Gastrocnemius medialis (tissue), 4 donors: Measurements from ENCODE around the gene F5. TPM values are rescaled to one million over a fixed set of nuclear protein-coding genes. Genes with fewer than 3 reads are reported as not detected.

Source experiments
- ATAC-seq, 2 donors: fragments of 150-250 bp; one replicate each; pipeline ENCODE4 v1.9.1; 2016
- DNase-seq, 2 donors: peaks; one replicate each; pipeline ENCODE4 v3.0.0-alpha.2; 2019
- H3K27ac ChIP-seq, 4 donors: fragments of 200-600 bp; sonication (generic); 1 replicate in 1 of 4; 2 replicates in 3 of 4; pipeline ENCODE4 v1.5.1; 2016 to 2018; ENCODE audit warnings: mild to moderate bottlenecking in 2 of 4, moderate library complexity in 1 of 4
- H3K27me3 ChIP-seq, 3 donors: fragments of 200-600 bp; sonication (generic) in 2 of 3; 1 replicate in 1 of 3; 2 replicates in 2 of 3; pipeline versions ENCODE4 v1.5.1 to v1.6.0; 2016 to 2019; ENCODE audit warnings: mild to moderate bottlenecking in 1 of 3, moderate library complexity in 1 of 3
- H3K36me3 ChIP-seq, 2 donors: fragments of 200-600 bp; sonication (generic) in 1 of 2; one replicate each; pipeline ENCODE4 v1.5.1; 2017 to 2018
- H3K4me1 ChIP-seq, 2 donors: fragments of 200-600 bp; sonication (generic) in 1 of 2; one replicate each; pipeline ENCODE4 v1.5.1; 2016 to 2017; ENCODE audit warnings: mild to moderate bottlenecking in 2 of 2
- H3K4me3 ChIP-seq, 4 donors: fragments of 200-600 bp; sonication (generic) in 3 of 4; 1 replicate in 1 of 4; 2 replicates in 3 of 4; pipeline ENCODE4 v1.5.1; 2016 to 2019; ENCODE audit warnings: mild to moderate bottlenecking in 2 of 4
- H3K9me3 ChIP-seq, 3 donors: fragments of 200-600 bp; sonication (generic) in 2 of 3; 1 replicate in 1 of 3; 2 replicates in 2 of 3; pipeline ENCODE4 v1.5.1; 2016 to 2019
- POLR2A ChIP-seq, 2 donors: fragments of 450-650 bp; IDR thresholded peaks; one replicate each; pipeline ENCODE4 v1.6.1; 2017; ENCODE audit warnings: antibody characterized with exemption in 2 of 2, mild to moderate bottlenecking in 2 of 2, moderate library complexity in 2 of 2
- in situ Hi-C, 4 donors: fragments of 200-750 bp; cut with MboI; loops; one replicate each; pipeline versions ENCODE4 v1.15.0 to v1.8.0; 2017; ENCODE audit warnings: low sequenced_read_pairs in 4 of 4
- intact Hi-C: fragments of 100-400 bp; cut with DNase I; formaldehyde crosslinking; loops from one replicate; pipeline ENCODE4 v1.15.1; 2023; ENCODE audit warnings: low total_unique reads
- total RNA-seq, 4 donors: library from RNA; depleted of rRNA; stranded (reverse); fragments of >200 nt; gene quantifications; one replicate each; pipeline versions ENCODE4 v1.1.0 to v1.2.3, GENCODE V29; 2016
- TF ChIP-seq, protein P1 (sequence below), 5 experiments: fragments of 450-650 bp in 3 of 5; fragments of 200-600 bp in 2 of 5; sonication (generic) in 2 of 5; IDR thresholded peaks in 4 of 5; conservative IDR thresholded peaks in 1 of 5; 1 replicate in 4 of 5; 2 replicates in 1 of 5; pipeline ENCODE4 v1.5.1; 2016 to 2019; ENCODE audit warnings: antibody characterized with exemption in 5 of 5, mild to moderate bottlenecking in 3 of 5, moderate library complexity in 3 of 5

Gene F5
- total RNA-seq, 4 donors from 2014 or later: 0.07 to 0.68 (median 0.22) TPM

DNA sequence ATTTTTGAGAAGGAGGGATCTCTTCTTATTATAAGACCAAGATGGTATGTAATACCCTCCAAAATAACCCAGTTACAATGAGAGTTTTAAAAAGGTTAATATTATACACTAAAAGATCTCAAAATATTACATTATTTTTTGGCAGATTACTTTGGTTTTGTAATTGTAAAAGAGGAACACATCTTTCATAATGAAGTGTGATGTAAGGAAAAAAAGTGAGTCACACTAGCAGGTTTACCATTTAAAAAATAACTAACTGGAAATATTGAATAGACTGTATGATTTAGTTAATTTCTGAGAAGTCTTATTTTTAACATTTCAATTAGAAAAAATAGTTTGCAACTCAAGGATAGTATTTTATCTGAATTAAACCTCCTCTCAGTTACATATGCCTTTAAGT lies 1.1 kb downstream of the F5 start:
- in situ Hi-C loops: no loop called here
- intact Hi-C loops: no loop called here
- no peak overlapping the region for H3K27ac ChIP-seq

DNA sequence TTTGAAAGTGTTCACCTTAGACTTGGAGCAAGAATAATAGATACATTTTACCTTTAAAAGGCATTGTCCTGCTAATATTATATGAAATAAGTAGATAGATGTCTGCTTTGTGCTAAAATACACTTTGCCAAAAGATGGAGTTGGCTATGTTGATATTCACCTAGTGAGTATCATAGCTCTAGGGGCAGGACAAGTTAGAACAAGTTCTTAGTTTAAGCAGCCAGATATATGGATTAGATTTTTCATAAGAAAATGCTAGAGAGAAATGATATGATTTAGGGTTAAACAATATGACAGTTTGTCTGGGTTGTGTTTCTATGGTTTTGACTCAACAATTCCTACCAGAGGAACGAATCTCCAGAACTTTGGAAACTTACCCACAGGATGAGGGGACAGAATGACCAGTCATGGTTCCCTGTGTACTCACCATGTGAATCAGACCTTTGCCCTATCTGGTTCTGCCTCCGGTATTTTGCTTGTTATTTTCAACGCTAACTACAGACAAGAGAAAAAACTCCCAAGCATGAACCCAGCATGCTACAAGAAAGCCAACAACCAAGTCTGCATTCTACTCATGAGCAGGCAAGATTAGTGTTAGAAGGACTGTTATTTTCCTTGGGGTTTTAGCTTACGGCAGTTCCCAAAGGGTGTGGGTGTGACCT lies 1.7 kb downstream of the F5 start:
- intact Hi-C loops: no loop called here
- ATAC-seq: no peak

More for the DNA sequence above, 1.1 kb downstream of the F5 start:
- Histone ChIP-seq H3K36me3 (no peaks in the 10 kb centered on the region), H3K4me1 (no peaks in the 10 kb centered on the region), H3K27me3 (no peaks in the 10 kb centered on the region), H3K4me3 (no peak overlapping the region), H3K9me3 (no peaks in the 10 kb centered on the region)
- no peak for DNase-seq
- no peak for ATAC-seq
- no peak for TF ChIP-seq POLR2A (IDR thresholded peaks at IDR 0.05)
- TF ChIP-seq, protein P1, sequence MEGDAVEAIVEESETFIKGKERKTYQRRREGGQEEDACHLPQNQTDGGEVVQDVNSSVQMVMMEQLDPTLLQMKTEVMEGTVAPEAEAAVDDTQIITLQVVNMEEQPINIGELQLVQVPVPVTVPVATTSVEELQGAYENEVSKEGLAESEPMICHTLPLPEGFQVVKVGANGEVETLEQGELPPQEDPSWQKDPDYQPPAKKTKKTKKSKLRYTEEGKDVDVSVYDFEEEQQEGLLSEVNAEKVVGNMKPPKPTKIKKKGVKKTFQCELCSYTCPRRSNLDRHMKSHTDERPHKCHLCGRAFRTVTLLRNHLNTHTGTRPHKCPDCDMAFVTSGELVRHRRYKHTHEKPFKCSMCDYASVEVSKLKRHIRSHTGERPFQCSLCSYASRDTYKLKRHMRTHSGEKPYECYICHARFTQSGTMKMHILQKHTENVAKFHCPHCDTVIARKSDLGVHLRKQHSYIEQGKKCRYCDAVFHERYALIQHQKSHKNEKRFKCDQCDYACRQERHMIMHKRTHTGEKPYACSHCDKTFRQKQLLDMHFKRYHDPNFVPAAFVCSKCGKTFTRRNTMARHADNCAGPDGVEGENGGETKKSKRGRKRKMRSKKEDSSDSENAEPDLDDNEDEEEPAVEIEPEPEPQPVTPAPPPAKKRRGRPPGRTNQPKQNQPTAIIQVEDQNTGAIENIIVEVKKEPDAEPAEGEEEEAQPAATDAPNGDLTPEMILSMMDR (IDR thresholded peaks at IDR 0.05 in 4 of 5, conservative IDR thresholded peaks at IDR 0.05 in 1 of 5): no peak

DNA sequence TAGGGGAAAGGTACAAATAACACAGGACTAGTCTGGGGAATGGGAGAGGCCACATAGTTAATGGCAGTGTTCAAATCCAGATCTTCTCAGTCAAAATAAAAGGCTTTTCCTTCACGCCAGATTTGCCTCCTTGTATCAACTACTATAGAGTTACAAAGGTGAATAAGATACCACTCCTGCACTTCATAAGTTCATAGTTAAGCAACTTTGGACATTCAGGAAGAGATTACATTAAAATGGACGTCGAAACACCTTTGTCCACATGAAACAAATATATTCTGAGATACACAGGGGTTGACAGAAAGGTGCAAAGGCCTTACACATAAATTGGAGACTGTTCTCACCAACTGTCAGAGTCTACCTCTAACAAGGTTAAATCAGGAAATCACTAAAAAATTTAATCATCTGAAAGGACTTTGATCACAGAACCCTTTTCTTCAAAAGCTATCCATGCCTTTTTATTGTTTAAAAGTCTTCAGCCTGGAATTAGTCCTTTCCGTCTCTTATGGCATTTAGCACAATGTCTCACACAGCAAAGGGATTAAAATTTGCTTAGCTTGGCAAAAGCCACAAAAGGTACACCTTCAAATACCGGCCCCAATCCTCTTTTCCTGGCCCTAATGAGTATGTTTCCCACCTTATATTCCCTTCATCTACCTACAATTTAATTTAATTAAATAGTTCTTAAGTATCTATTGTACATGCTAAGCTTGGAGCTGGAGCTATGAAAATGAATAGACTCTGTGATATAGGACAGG lies 8.1 kb downstream of the F5 start:
- in situ Hi-C loops (no loop called here), intact Hi-C loops (no loop called here)
- Histone ChIP-seq H3K9me3 (no peaks in the 10 kb centered on the region), H3K36me3 (no peaks in the 10 kb centered on the region), H3K27me3 (no peaks in the 10 kb centered on the region), H3K4me1 (no peaks in the 10 kb centered on the region), H3K27ac (no peak overlapping the region), H3K4me3 (no peak overlapping the region)
- DNase-seq (no peak), ATAC-seq (no peak)
- no peak for TF ChIP-seq POLR2A (IDR thresholded peaks at IDR 0.05)
- TF ChIP-seq, protein P1 (IDR thresholded peaks at IDR 0.05 in 4 of 5, conservative IDR thresholded peaks at IDR 0.05 in 1 of 5): no peak

More for the DNA sequence above, 1.7 kb downstream of the F5 start:
- in situ Hi-C loops: no loop called here
- Histone ChIP-seq H3K36me3 (no peaks in the 10 kb centered on the region), H3K4me3 (no peak overlapping the region), H3K27me3 (no peaks in the 10 kb centered on the region), H3K9me3 (no peaks in the 10 kb centered on the region), H3K4me1 (no peaks in the 10 kb centered on the region), H3K27ac (no peak overlapping the region)
- TF ChIP-seq POLR2A (IDR thresholded peaks at IDR 0.05): no peak
- TF ChIP-seq, protein P1 (IDR thresholded peaks at IDR 0.05 in 4 of 5, conservative IDR thresholded peaks at IDR 0.05 in 1 of 5): no peak
- no peak for DNase-seq

DNA sequence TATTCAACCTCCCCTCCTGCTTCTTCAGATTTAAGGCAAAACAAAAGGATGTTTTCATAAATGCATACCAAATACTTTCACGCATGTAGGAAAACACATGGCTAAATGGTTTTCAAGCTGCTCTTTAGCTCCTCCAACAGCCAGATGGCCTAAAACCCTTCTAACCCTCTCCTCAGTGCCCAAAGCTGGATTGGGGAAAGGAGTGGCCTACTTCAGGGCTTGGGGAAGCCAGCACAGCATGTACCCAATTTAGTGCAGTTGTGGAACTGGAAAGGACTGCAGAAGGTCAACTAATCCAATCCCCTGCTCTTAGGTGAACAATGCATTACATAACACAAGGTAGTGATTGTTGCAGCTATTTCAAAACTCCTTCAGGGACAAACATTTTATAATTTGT lies 9.3 kb downstream of the F5 start:
- TF ChIP-seq, protein P1 (IDR thresholded peaks at IDR 0.05 in 4 of 5, conservative IDR thresholded peaks at IDR 0.05 in 1 of 5): no peak
- no peak for TF ChIP-seq POLR2A (IDR thresholded peaks at IDR 0.05)
- in situ Hi-C loops: no loop called here
- no peaks in the 10 kb centered on the region for H3K4me1 ChIP-seq
- no peaks in the 10 kb centered on the region for H3K9me3 ChIP-seq
- H3K36me3 ChIP-seq: no peaks in the 10 kb centered on the region
- no peak overlapping the region for H3K27ac ChIP-seq
- intact Hi-C loops: no loop called here
- H3K4me3 ChIP-seq: no peak overlapping the region
- ATAC-seq: no peak
- H3K27me3 ChIP-seq: no peaks in the 10 kb centered on the region
- DNase-seq: no peak
